Measurements from ENCODE around the gene TCAF1. TPM values are rescaled to one million over a fixed set of nuclear protein-coding genes. Genes with fewer than 3 reads are reported as not detected.

Gene TCAF1
- 10 to 100 TPM; 74.8 to 88.0 (median 86.3) TPM for polyA plus RNA-seq (ENCODE audit: insufficient read length in 4 of 4)

GRCh38 chr7:143901668-143902331 is at the start of gene TCAF1:
TSS of gene TCAF1 (minus strand) at chr7:143902176. CDS start at chr7:143876608, 25,568 bp downstream.
- peak; percentile 90 to 94 (median 92) for DNase-seq (ENCODE audit: low read depth in 4 of 4, low spot score in 3 of 4)

- DNase-seq (ENCODE audit: low read depth in 4 of 4, low spot score in 3 of 4): no peak
Measured at GRCh38 chr7:143948733-143949132, 46.8 kb upstream of the TCAF1 start.

- DNase-seq (ENCODE audit: low read depth in 4 of 4, low spot score in 3 of 4): no peak
Measured at GRCh38 chr7:143947111-143947510, 45.1 kb upstream of the TCAF1 start.

GRCh38 chr7:143945423-143945822 is 43.4 kb upstream of the TCAF1 start:
- DNase-seq (ENCODE audit: low read depth in 4 of 4, low spot score in 3 of 4): no peak

DNA sequence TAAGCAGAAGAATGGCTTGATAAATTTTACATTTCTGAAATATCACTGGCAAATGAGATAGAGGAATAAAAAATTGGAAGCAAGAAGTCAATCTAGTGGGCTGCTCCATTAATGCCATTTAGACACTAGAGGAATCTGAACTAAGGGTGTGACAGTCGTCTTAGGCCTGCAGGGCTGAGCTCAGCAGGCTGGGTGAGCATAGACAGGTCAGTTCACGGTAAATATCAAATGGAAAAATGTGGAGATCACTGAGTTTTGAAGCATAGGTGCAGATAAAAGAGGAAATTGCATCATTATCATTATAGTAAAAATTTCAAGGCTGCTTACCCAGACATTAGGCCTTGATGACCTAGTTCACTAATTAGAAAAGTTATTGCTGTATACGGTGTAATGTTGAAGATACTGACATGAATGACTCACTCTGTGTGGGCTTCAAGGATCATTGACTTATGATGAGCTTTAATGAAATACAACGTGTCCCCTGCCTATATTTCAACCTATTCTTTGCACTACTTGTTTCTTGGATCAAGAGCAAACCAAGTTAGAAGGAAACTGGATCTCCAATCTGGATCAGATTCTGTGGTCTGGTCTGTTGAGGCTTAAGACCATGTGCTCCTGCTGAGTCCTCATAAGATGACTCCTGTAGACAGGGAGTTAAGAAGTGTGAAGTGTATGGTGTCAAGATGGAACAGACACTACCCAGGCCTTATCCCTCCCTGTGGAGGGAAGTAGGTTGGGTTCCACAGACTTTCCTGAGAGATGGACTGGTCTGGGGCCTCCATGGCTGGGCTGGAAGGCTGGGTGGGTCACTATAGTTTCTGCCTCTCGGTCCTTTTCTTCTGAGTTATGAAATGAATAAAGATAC is 36.6 kb upstream of the TCAF1 start:
- DNase-seq (ENCODE audit: low read depth in 4 of 4, low spot score in 3 of 4): no peak

DNA sequence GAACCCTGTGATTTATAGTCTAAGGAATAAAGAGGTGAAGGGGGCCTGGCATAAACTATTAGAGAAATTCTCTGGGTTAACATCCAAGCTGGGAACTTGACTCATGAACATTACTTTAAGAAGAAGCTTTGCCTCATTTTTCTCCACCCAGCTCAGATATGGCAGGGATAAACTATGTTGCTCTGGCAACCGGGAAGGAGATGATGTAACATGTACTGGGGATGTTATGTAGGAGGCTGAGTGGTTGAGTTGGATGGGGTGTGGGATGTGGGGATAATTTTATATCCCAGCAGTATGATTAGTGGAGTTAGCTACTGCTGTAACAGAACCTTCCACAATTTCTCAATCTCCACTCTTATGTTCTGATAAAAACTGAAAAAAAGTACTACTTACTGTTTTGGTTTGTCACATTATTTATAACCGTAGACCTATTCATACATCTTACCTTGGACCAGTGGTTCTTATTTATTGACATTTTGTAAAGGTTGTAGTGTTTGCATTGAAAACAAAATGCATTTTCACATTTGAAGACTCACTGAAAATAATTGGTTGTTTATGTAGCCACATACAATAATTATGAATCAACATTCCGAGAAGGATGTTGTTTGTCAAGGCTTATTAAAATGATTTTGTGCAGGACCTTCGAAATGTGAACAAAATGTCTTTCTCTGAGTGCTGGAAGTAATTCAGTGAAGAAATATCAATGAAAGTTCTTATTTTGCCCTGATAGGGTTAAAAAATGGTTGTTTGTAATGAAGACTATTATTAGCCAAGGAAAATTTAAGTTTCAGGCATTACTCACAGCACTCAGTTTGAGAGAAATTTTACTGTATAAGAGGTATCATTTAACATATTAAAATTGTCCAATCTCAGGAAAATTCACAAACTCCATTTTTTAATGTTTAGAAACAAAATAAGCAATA is 34.4 kb upstream of the TCAF1 start:
- DNase-seq (ENCODE audit: low read depth in 4 of 4, low spot score in 3 of 4): no peak

GRCh38 chr7:143934526-143935325 is 32.8 kb upstream of the TCAF1 start, which contains the start of gene OR2F2:
TSS of gene OR2F2 (plus strand) at chr7:143935233. CDS start at chr7:143935233, 0 bp downstream.
- DNase-seq (ENCODE audit: low read depth in 4 of 4, low spot score in 3 of 4): no peak

DNA sequence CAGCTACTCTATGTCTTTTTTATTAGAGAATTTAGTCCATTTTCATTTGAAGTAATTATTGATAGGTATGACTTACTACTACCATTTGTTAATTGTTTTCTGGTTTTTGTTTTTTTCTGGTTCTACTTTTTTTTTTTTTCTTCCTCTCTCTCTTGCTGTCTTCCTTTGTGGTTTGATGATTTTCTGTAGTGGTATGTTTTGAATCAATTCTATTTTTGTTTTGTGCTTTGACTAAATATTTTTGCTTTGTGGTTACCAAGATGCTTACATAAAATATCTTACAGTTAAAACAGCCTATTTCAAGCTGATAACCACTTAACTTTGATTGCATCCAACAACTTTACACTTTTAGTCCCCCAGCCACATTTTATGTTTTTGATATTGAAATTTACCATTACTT is 29.8 kb upstream of the TCAF1 start:
- no peak for DNase-seq (ENCODE audit: low read depth in 4 of 4, low spot score in 3 of 4)

DNA sequence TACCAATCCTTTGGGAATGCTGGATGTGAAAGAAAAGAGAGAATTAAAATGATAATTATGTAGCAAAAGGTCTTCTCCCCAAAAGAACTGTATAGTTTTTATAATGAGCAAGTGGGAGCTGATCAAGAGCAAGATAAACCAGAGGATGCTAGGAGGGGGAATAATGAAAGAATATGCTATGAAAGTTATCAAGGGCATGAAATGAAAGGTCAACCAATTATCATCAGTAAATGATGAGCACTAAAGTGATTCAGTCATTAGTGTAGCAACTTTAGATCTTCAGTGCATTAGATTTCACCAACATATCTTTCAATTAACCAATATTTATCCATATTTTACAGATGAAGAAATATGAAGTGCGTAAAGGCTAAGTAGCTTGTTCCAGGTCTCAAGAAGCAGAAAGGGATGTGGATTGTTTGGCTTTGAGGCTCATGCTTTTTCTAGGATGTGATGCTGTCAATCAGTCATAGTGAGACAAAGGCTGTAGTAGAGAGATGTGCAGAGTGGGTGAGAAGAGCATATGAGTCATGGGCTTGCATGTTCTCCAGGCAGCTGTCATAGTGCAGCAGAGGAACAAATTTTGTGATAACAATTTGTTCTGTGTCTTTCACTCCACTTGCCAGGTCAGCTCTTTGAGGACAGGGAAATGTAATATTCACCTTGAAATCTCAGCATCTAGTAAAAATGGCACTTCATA is 27.4 kb upstream of the TCAF1 start:
- no peak for DNase-seq (ENCODE audit: low read depth in 4 of 4, low spot score in 3 of 4)

- DNase-seq (ENCODE audit: low read depth in 4 of 4, low spot score in 3 of 4): no peak
Measured at GRCh38 chr7:143924851-143925250, 22.9 kb upstream of the TCAF1 start.

DNA sequence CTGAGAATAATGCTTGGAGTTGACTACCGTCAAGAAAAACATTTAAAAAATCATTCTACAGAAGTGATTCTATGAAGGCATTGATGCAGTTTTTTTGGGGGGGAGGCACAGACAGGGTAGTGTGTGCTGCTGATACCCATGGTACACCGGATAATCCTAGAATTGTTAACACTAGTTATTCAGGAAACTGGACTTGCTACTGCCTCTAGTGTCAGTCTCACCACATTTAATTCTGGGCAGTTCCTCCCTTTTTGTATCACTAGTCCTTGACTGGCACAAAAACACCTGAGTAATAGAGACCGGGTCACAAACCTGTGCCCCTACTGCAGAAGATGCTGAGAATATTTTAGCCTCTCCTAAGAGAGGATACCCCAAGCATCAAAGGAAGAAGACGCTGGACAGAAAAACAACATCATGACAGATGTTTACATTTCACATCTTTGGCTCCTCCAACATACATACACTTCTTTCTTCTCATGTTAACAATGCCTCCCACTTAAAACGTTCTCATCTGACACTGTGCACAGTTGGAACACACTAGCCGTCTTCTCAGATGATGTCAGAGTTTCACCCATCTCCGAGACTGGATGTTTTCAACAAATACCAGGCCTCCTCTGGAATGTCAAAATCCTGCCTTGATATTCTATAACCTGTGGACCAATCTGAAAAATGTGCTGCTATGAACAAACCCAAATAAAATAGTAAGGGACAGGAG is 13.1 kb upstream of the TCAF1 start:
- no peak for DNase-seq (ENCODE audit: low read depth in 4 of 4, low spot score in 3 of 4)

DNA sequence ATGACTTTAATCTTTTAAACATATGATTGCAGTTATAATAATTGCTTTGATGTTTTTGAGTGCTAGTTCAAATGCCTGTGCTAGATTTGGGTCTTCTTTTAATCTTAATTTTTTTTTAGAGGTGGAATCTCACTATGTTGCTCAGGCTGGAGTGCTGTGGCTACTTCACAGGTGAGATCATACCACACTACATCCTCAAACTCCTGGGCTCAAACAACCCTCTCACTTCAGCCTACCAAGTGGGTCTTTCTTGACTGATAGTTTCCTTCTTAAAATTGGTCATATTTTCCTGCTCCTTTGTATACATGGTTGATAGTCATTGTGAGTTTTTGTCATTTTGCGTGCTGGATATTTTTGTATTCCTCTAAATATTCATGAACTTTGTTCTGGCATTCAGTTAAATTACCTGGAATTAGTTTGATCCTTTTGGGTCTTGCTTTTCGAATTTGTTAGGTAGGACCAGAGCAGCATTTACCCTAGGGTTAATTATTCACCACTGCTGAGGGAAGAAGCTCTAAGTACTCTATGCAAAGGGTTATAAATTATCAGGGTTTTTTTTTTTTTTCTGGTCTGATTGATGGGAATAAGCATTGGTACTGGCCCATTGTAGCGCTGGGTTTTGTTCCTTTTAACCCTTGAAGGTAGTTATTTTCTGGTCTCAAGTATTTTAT is 12.1 kb upstream of the TCAF1 start:
- no peak for DNase-seq (ENCODE audit: low read depth in 4 of 4, low spot score in 3 of 4)

DNA sequence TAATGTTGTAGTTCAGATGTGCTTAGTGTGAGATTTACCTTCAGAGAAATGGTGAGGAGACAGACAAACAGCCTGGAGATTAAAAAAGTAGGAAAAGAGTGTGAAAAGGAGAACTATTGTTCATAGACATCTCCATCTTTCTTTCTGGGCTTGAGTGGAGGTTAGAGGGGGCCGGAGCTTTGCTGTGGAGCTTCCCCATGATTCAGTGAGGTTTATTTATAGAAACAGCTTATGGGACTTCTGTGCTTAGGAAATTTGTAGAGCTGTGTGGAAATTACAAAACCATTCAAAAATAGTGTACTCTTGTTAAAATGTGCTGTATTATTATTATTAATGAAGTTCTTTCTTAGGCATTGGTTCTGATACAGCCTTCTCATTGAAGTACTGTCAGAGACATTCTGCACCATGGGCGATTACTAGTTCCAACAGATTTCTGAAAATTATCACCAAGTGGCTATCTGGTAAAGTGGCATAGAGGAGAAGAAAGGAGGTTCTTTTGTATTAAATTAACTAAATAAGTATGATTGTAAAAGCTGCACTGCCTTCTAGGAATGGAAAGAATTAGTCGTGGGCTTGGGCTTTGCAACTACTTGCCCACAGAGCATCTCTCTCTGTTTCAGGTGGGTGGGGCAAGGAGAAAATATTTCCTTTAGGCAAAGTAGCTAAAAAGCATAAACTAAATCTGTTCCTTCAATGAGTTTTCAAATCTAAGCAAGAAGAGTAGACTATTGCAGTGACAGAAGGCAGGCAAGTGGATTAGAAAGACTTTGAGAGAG is 8.7 kb upstream of the TCAF1 start:
- DNase-seq (ENCODE audit: low read depth in 4 of 4, low spot score in 3 of 4): no peak

DNA sequence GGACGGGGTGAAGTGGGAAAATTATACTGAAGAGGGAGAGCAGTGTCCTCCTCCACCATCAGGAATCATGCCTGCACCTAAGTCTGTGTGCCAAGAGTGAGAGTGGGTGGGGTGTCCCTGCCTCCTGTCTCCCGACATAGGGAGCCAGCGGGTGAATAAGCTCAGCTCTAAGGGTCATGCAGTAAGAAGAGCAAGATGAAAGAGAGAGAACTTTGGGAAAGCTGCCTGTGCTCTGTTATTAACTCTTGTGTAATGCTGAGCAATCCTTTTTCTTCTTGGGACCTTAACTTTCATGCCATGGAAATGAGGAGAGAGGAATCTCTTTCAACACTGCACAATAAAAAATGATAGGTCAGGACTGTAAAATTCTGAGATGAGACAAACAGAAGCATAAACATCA is 7.9 kb upstream of the TCAF1 start:
- DNase-seq (ENCODE audit: low read depth in 4 of 4, low spot score in 3 of 4): no peak

DNA sequence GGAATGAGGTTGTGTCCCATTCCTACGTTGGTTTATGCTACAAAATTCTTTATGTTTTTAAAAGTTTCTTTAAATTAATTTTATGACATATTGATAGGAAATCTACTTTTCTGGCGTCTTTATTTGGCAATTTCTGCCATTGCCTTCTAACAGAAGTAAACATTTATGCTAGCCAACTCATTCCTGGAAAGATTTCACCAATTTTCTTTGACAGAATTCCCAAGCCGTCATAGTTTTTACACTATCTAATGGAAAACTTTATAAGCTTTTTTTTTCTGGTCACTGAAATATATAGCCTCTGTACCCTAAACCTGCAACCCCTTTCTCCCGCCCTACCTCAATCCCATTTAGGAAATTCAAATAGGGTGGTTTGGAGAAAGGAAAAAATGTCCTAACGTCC is 6.1 kb upstream of the TCAF1 start:
- DNase-seq (ENCODE audit: low read depth in 4 of 4, low spot score in 3 of 4): no peak

GRCh38 chr7:143906895-143907294 is 4.9 kb upstream of the TCAF1 start:
- DNase-seq (ENCODE audit: low read depth in 4 of 4, low spot score in 3 of 4): no peak

DNA sequence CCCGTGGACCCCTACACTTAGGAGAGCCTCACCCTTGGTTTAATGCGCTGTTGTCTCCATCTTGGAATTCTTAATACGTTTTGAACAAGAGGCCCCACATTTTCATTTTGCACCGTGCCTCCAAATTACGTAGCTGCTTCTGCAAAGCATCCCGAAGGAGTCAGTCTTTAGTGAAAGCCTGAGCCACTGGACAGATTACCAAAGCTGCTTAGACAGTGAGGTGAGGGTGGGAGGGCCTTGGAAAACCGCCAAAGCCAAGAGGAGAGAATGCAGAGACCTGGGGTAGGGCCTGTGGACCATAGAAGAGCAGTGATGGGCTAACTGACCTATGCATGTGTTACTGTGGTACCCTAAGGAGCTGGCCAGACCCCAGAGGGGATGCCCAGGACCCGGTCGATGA is 4.2 kb upstream of the TCAF1 start:
- no peak for DNase-seq (ENCODE audit: low read depth in 4 of 4, low spot score in 3 of 4)

All from right renal pelvis (tissue), 4 donors.